Endometrium (tissue), 2 donors: ENCODE measurements around the gene KLHL3.

Source experiments
- FAIRE-seq: peaks from 2 replicates; lab custom pipeline; 2012; peaks lifted over from hg19 to GRCh38; lab: Jason Lieb, UNC
- donor health status: control.
- donor health status: control.

Gene KLHL3

GRCh38 chr5:137610598-137610997, 125.3 kb downstream of the KLHL3 start:
- no peak for FAIRE-seq

GRCh38 chr5:137609127-137609526, 126.8 kb downstream of the KLHL3 start:
- FAIRE-seq, result no peak

GRCh38 chr5:137607771-137608170, 128.1 kb downstream of the KLHL3 start:
- no peak for FAIRE-seq

- no peak for FAIRE-seq
These were observed 129.5 kb downstream of the KLHL3 start for GRCh38 chr5:137606401-137606800.

- no peak for FAIRE-seq
These were observed 130.5 kb downstream of the KLHL3 start for GRCh38 chr5:137605411-137605810.

- no peak for FAIRE-seq
These were observed 131.4 kb downstream of the KLHL3 start for GRCh38 chr5:137604348-137605095.

GRCh38 chr5:137603891-137604290, 132.0 kb downstream of the KLHL3 start:
- FAIRE-seq, result no peak

- no peak for FAIRE-seq
These were observed 132.5 kb downstream of the KLHL3 start for GRCh38 chr5:137603356-137603755.

GRCh38 chr5:137602721-137603273, 133.1 kb downstream of the KLHL3 start:
- FAIRE-seq, result no peak

GRCh38 chr5:137600721-137601360, 135.0 kb downstream of the KLHL3 start:
- FAIRE-seq, result no peak

GRCh38 chr5:137599457-137599856, 136.4 kb downstream of the KLHL3 start:
- FAIRE-seq, result no peak

- no peak for FAIRE-seq
These were observed 137.5 kb downstream of the KLHL3 start for GRCh38 chr5:137598399-137598798.

GRCh38 chr5:137596941-137597340, 138.9 kb downstream of the KLHL3 start:
- no peak for FAIRE-seq

GRCh38 chr5:137595396-137596079, 140.4 kb downstream of the KLHL3 start:
- FAIRE-seq, result no peak

- no peak for FAIRE-seq
These were observed 141.2 kb downstream of the KLHL3 start for GRCh38 chr5:137594717-137595116.

- no peak for FAIRE-seq
These were observed 143.6 kb downstream of the KLHL3 start for GRCh38 chr5:137592317-137592716.

GRCh38 chr5:137589185-137589584, 146.7 kb downstream of the KLHL3 start:
- FAIRE-seq, result no peak

GRCh38 chr5:137587919-137588318, 148.0 kb downstream of the KLHL3 start:
- FAIRE-seq, result no peak

- FAIRE-seq, result no peak
These were observed 151.6 kb downstream of the KLHL3 start for GRCh38 chr5:137584262-137584661.

- no peak for FAIRE-seq
These were observed 152.8 kb downstream of the KLHL3 start for GRCh38 chr5:137583129-137583528.

GRCh38 chr5:137582218-137582617, 153.7 kb downstream of the KLHL3 start:
- no peak for FAIRE-seq

- FAIRE-seq, result no peak
These were observed 154.1 kb downstream of the KLHL3 start for GRCh38 chr5:137581776-137582175.

GRCh38 chr5:137580030-137580429, 155.9 kb downstream of the KLHL3 start:
- no peak for FAIRE-seq
